Hepatocyte (in vitro differentiated cells): ENCODE results near the gene BLNK.

Experiments
- EZH2 ChIP-seq: fragments of 200-600 bp; sonication (generic); IDR thresholded peaks from 2 replicates; pipeline ENCODE4 v1.6.1; 2016; ENCODE audit warnings: antibody characterized with exemption, mild to moderate bottlenecking, borderline replicate concordance
- EZH2phosphoT487 ChIP-seq: fragments of 200-600 bp; sonication (generic); IDR thresholded peaks from one replicate; pipeline ENCODE4 v1.6.1; 2018; ENCODE audit warnings: antibody characterized with exemption, mild to moderate bottlenecking, low read depth, moderate library complexity; ENCODE audit not compliant: unreplicated experiment, severe bottlenecking
- TF ChIP-seq, protein P1 (sequence below): fragments of 200-600 bp; sonication (generic); IDR thresholded peaks from 2 replicates; pipeline ENCODE4 v1.5.1; 2016; ENCODE audit warnings: antibody characterized with exemption, mild to moderate bottlenecking; ENCODE audit not compliant: poor library complexity

- TF ChIP-seq, protein P1, sequence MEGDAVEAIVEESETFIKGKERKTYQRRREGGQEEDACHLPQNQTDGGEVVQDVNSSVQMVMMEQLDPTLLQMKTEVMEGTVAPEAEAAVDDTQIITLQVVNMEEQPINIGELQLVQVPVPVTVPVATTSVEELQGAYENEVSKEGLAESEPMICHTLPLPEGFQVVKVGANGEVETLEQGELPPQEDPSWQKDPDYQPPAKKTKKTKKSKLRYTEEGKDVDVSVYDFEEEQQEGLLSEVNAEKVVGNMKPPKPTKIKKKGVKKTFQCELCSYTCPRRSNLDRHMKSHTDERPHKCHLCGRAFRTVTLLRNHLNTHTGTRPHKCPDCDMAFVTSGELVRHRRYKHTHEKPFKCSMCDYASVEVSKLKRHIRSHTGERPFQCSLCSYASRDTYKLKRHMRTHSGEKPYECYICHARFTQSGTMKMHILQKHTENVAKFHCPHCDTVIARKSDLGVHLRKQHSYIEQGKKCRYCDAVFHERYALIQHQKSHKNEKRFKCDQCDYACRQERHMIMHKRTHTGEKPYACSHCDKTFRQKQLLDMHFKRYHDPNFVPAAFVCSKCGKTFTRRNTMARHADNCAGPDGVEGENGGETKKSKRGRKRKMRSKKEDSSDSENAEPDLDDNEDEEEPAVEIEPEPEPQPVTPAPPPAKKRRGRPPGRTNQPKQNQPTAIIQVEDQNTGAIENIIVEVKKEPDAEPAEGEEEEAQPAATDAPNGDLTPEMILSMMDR, result no peak
- TF ChIP-seq EZH2 (no peak), EZH2phosphoT487 (no peak)
Measured at GRCh38 chr10:96243296-96243695, 28.1 kb downstream of the BLNK start.
